Kidney capillary endothelial cell (primary cell): ENCODE results near the gene FRMD1.

Experiments
- DNase-seq: peaks from one replicate; pipeline ENCODE4 v3.0.0-alpha.2; 2018; ENCODE audit warnings: low spot score

The FRMD1 gene

GRCh38 chr6:168111911-168112310 lies 32.9 kb upstream of the FRMD1 start:
- no peak for DNase-seq

GRCh38 chr6:168110437-168110836 lies 31.4 kb upstream of the FRMD1 start:
- DNase-seq, result no peak

GRCh38 chr6:168109171-168109570 lies 30.2 kb upstream of the FRMD1 start:
- DNase-seq, result no peak

GRCh38 chr6:168107191-168107983 lies 28.4 kb upstream of the FRMD1 start:
- no peak for DNase-seq

- DNase-seq, result no peak
These were observed 27.6 kb upstream of the FRMD1 start for GRCh38 chr6:168106633-168107005.

GRCh38 chr6:168105813-168106632 lies 27.0 kb upstream of the FRMD1 start:
- no peak for DNase-seq

- no peak for DNase-seq
These were observed 25.6 kb upstream of the FRMD1 start for GRCh38 chr6:168104636-168105035.

GRCh38 chr6:168103050-168103830 lies 24.2 kb upstream of the FRMD1 start:
- no peak for DNase-seq

- DNase-seq, result no peak
These were observed 23.4 kb upstream of the FRMD1 start for GRCh38 chr6:168102315-168102985.

GRCh38 chr6:168101590-168102314 lies 22.7 kb upstream of the FRMD1 start:
- DNase-seq, result no peak

GRCh38 chr6:168100803-168101589 lies 22.0 kb upstream of the FRMD1 start:
- no peak for DNase-seq

GRCh38 chr6:168100011-168100802 lies 21.2 kb upstream of the FRMD1 start:
- DNase-seq, result no peak

GRCh38 chr6:168099201-168100010 lies 20.4 kb upstream of the FRMD1 start:
- DNase-seq, result peak; percentile 1

- no peak for DNase-seq
These were observed 19.4 kb upstream of the FRMD1 start for GRCh38 chr6:168098431-168098861.

GRCh38 chr6:168097621-168098430 lies 18.8 kb upstream of the FRMD1 start:
- no peak for DNase-seq

- DNase-seq, result no peak
These were observed 18.2 kb upstream of the FRMD1 start for GRCh38 chr6:168097221-168097620.

- no peak for DNase-seq
These were observed 17.3 kb upstream of the FRMD1 start for GRCh38 chr6:168096271-168096764.
